ENCODE data around the gene ADAMTS9.

DNA sequence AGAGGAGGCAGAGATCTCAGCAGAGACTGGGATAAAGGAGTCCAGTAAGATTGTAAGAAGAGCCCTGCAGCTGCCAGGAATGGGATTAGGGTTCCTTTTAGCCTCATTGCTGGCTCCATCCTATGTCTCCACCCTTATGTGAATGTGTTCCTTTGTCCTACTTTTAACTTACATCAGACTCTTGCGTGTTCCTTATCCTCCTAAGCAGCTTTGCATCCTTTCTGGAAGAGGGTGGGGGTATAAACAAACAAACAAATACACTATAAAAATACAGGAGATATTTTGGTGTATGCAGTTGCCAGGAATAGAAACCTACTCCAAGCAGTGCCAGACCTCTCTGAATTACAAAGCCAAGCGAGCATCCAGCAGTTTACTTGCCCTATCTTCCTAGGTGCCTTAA is 194.7 kb downstream of the ADAMTS9 start:
- TF ChIP-seq, protein P1, sequence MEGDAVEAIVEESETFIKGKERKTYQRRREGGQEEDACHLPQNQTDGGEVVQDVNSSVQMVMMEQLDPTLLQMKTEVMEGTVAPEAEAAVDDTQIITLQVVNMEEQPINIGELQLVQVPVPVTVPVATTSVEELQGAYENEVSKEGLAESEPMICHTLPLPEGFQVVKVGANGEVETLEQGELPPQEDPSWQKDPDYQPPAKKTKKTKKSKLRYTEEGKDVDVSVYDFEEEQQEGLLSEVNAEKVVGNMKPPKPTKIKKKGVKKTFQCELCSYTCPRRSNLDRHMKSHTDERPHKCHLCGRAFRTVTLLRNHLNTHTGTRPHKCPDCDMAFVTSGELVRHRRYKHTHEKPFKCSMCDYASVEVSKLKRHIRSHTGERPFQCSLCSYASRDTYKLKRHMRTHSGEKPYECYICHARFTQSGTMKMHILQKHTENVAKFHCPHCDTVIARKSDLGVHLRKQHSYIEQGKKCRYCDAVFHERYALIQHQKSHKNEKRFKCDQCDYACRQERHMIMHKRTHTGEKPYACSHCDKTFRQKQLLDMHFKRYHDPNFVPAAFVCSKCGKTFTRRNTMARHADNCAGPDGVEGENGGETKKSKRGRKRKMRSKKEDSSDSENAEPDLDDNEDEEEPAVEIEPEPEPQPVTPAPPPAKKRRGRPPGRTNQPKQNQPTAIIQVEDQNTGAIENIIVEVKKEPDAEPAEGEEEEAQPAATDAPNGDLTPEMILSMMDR (IDR thresholded peaks at IDR 0.05) = no peak
- no peak for TF ChIP-seq POLR2A (IDR thresholded peaks at IDR 0.05)
